Cerebellar cortex (tissue), 1 donor: ENCODE data around the gene PHF1.
A peak's percentile ranks its signal among the peaks of the same experiment; 100 is the strongest.

ENCODE experiments used
- DNase-seq: peaks from one replicate; pipeline ENCODE4 v3.0.0-alpha.2; 2015; ENCODE audit warnings: low spot score

PHF1 gene

DNA sequence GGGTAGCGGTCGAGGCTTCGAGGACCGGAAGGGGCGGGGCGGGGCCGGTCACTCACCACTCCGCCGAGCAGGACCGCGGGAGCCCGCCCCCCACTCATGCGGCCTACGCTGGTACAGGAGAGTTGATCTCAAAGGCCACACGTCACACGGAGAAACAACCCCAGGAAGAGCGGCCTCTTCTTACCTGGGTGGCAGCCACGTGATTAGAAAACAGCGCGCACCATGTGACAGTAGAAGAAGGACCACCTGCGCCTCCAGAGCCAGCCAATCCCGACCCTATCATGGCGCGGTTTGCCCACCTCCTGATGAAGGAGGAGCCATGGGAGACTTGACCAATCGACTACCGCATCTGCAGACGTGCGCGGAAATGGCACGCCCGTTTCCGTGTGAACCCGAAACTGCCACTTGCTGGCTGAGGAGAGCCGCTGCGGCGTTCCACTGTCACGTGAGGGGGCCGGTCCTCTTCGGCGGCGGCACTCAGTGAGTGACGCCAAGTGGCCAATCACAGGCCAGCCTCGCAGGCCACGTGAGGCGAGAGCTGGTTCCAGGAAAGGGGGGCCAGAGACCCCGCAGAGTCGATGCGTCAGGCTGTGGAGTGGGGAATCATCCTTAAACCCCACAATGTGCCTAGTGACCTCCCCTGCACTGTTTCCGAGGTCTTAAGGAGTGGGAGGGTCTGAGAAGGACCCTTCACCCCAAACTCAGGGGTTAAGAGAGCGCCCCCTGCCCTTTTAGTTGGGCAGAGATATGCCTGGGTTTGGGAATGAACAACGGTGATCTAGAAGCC is 7.3 kb downstream of the PHF1 start, which contains the start of gene CUTA:
Gene CUTA (minus strand): TSS at position 205 of the 787 bp plus-strand sequence. CDS start 107 bp downstream, at position 98.
- peak; percentile 100 for DNase-seq

DNA sequence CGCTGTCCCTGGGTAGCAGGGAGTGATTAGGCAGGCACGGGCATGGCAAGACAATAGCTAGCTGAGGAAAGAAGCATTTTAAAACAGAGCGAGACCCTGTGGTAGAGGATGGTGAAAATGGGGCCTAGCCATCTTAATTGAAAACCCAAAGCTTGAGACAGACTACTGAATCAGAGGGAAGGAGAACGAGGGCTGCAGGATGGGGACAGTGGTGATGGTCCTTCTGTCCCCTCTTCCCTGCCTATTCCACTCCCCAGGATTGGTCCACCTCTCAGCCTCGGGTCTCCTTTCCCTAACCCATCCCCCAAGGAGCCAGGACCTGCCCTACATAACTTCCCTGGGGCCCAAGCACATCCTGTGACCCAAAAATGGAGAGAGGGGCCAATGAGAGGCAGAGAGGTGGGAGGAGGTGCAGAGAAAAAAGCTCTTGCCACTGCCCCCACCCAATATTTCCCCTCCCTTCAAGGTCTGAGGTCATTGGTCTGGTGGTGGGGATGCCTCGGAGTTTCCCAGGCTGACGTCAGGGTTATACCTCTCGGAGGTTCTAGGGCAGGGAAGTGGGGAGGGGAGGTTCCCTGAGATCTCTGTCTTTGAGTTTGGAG is 8.0 kb downstream of the PHF1 start:
- DNase-seq: peak; percentile 90

DNA sequence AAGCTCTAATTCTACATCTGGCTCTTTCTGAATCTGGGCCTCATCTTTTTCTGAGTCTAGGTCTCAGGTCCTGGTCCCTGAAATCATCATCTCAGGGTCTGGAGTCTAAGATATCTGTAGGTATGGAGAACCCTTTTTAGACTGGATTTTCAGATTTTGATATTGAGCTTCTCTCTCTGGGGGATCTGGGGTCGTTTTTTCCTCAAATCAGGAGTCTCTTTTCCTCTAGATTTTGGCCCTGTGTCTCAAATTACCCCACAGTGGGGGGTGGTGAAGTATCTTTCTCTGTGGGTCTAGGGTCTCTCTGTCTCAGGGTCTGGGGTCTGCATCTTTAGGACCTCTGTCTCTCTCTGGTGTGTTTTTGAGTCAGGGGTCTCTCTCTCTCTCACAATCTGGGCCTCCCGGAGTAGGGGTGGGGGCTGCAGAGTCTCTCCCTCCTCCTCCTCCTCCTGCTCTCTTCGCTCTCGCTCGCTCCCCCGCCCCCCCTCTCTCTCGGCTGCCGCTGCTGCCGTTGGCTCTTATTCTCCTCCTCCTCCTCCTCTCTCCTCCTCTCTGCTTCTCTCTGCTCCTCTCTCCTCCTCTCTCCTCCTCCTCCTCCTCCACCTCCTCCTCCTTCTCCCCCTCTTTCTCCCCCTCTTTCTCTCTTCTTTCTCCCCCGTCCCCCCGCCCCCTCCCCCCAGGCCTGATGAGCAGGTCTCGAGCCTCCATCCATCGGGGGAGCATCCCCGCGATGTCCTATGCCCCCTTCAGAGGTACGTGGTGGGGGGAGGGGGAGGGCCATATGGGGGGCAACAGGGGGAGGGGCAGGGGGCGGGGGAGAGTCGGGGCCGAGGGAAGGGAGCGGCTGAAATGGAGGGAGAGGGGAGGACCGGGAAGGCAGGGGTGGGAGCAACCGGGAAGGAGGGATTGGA is 9.0 kb downstream of the PHF1 start, which contains the start of gene SYNGAP1:
Gene SYNGAP1 (plus strand): TSS at position 486 of the 911 bp plus-strand sequence. CDS start 200 bp downstream, at position 686.
- peak; percentile 74 for DNase-seq

GRCh38 chr6:33420491-33421343 is 9.9 kb downstream of the PHF1 start:
- DNase-seq: peak; percentile 46

DNA sequence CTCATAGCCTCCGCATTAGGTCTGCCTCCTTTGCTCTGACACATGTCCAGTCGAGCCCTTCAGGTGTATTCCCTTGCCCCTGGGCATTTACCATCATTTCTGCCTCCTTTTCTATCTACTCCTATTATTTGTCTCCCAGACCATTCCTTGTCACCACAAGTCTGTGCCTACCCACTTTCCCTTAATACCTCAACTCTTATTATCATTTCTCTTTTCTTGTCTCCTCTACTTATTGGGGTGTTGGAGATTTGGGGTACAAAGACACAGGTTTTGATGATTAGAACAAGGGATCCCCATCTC is 10.5 kb downstream of the PHF1 start:
- no peak for DNase-seq

GRCh38 chr6:33423777-33424176 is 13.0 kb downstream of the PHF1 start:
- DNase-seq: no peak

- DNase-seq: no peak
Measured at GRCh38 chr6:33424855-33425667, 14.2 kb downstream of the PHF1 start.

DNA sequence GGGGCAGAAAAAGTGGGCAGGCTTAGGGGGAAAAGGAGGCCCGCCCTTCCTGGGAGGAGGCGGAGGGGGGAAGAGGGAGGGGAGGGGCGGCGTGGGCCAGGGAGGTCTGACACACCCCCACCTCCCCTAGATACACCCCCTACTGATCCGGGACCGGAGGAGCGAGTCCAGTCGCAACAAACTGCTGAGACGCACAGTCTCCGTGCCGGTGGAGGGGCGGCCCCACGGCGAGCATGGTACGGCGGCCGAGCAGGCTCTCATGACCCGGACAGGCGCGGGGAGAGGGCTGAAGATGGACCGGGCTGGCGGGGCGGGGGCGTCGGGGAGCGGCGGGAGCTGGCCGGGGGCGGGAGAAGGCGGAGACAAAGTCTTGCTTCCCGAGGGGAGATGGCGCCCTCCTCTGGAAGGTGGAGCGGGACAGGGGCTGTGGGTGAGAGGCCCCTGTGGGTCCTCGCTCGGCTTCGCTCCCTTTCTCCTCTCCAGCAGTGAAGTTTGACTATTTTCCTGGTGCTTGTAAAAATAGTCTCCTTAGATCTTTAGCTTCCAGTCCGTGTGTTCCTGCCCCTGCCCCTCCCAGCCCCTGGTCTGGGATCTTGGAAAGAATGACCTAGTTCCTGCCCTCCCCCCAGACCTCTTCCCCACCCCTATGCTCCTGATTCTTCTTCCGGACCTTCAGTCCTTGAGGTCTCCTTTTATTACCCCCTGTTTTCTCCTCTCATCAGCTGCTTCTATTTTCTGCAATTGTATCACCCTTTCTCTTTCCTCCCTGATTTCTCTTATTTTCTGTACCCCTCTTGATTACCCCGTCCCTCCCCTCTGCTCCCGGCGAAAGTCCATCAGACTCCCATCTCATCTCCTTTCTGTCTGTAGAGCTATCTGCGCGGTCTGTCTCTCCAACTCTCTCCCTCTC is 15.1 kb downstream of the PHF1 start:
- DNase-seq: peak; percentile 80

DNA sequence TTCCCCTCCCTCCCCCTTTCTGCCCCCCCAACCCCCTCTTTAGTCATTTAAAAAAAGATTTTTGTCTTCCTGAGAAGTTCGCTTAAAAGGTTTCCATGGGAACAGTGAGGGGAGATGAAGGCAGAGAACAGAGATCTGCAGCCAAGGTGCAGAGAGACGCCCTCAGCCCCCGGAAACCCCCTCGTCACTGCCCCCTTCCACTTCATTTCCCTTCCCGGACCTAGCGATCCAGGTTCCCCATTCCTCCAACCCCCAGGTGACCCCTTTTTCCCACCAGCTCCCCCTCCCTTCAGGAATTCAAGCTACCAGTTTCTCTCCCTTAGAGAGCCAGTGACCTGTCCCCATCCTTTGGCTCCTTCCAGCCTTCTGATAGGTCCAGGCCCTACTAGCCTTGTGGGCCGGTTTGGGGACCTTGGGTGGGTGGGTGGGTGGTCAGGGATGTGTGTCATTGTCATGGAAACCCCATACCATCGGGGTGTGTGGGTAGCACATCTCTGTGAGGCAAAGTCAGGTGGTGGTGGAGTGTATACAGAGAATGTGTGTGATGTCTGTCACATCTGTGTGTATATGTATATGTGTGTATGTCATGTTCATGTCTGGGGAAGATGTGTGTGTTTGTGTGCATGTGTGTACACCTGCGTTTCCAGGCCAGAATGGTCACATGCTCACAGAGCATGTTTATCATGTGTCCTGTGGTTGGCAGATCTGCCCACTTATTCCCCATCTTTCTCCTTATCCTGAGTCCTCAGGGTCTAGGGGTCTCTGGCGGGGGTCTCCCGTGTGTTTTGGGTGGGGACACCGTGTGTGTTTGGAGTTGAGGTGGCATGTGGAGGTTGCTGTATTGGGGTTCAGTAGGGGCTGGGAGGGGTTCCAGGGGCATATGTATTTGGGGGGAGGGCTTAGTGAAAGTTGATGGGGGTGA is 16.0 kb downstream of the PHF1 start:
- DNase-seq: no peak

DNA sequence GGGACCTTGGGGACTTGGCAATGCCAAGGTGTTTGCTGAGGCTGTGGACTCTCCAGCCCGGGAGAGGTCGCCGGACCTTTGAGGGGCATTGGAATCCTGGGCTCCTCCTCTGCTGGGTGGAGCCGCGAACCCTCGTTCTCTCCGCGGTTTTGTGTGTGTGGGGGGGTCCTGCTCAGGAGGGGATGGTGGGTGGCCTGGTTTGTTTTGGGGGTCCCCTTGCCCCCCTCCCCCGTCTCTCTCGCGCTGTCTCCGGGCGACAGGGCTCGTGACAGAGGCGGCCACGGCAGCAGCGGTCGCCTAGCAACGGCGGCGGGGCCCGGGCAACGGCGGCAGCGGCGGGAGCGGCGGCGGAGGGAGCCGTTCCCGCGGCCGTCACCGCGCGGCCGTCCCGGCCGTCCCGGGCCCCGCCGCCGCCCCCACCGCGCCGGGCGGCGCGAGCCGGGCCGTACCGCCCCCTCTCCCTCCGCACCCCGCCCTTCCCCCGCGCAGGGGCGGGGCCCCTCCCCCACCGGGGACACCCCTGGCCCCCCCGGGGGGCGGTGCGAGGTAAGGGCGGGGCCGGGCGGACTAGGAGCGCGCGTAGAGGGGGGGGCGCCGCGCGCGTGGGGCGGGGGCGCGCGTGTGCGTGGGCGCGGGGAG is 16.9 kb downstream of the PHF1 start:
- DNase-seq: peak; percentile 34

DNA sequence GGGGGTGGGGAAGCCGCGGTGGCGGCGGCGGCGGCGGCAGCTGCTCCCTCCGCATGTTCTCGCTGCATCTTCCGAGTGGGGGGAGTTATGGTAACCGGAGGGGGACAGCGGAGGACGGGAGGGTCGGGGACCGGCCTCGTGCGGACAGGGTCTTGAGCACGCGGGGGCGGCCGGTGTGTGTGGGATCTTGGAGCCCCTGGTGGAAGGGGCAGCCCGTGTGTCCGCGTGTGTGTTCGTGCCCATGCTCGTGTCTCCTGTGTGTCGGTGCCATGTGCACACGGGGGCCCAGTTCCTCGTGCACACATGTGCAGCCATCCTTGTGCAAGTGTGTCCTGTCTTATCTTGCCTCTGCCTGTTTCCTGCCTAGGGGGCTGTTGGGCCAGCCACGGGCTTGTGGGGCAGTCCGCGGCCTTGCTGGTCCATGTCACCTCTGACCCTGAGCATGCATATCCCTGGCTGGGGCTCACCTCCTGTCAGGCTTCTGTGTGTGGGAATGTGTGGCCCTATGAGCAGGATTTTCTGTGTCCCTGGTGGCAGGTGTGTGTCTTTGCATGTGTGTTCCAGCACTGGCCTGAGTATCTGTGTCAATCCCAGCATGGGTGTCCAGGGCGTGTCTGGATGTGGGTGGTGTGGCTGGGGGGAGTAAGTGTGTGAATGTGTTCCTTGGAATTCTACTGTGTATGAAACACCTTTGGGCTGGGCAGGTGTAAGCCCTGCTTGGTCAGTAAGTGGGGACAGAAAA is 17.6 kb downstream of the PHF1 start:
- DNase-seq: no peak

GRCh38 chr6:33428966-33429749 is 18.3 kb downstream of the PHF1 start:
- no peak for DNase-seq

- DNase-seq: no peak
Measured at GRCh38 chr6:33429750-33430052, 18.9 kb downstream of the PHF1 start.

DNA sequence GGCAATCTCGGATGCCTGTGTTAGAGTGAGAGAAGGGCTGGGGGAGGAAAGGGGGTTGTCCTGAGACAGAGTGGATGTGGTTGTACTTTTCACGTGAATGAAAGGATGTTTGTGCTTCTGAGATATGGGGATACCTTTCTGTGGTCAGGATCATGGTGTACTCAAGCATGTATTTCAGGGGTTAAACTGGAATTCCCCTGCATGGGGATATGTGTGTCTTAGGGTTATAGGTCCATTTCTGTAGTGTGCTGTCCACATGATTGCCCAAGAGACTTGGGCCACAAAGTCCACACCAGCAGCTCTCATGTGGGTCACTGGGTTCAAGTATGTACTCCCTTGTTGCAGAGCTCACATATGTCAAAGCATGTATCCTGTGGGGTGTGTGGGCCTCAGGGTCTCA is 19.5 kb downstream of the PHF1 start:
- DNase-seq: no peak

- peak; percentile 77 for DNase-seq
Measured at GRCh38 chr6:33430991-33431879, 20.4 kb downstream of the PHF1 start.
